Stomach (tissue), 4 donors: ENCODE data around the gene AKR1B1.

Experiments used
- EP300 ChIP-seq: sonication (generic); formaldehyde crosslinking; IDR thresholded peaks from one replicate; pipeline ENCODE4 v1.6.1; 2017; ENCODE audit warnings: antibody characterized with exemption
- POLR2A ChIP-seq, 4 donors: fragments of 450-650 bp; IDR thresholded peaks; one replicate each; pipeline ENCODE4 v1.6.1; 2016; ENCODE audit warnings: antibody characterized with exemption in 4 of 4, control low read depth in 2 of 4, mild to moderate bottlenecking in 1 of 4, moderate library complexity in 1 of 4
- POLR2AphosphoS5 ChIP-seq, 3 donors: sonication (generic); formaldehyde crosslinking; IDR thresholded peaks; one replicate each; pipeline ENCODE4 v1.6.1; 2016; ENCODE audit warnings: antibody characterized with exemption in 3 of 3
- TF ChIP-seq, protein P1 (sequence below), 7 experiments: fragments of 450-650 bp in 4 of 7; fragments of 200-600 bp in 3 of 7; sonication (generic) in 3 of 7; IDR thresholded peaks; one replicate each; pipeline ENCODE4 v1.5.1; 2016 to 2019; ENCODE audit warnings: antibody characterized with exemption in 7 of 7, control low read depth in 2 of 7, mild to moderate bottlenecking in 1 of 7

DNA sequence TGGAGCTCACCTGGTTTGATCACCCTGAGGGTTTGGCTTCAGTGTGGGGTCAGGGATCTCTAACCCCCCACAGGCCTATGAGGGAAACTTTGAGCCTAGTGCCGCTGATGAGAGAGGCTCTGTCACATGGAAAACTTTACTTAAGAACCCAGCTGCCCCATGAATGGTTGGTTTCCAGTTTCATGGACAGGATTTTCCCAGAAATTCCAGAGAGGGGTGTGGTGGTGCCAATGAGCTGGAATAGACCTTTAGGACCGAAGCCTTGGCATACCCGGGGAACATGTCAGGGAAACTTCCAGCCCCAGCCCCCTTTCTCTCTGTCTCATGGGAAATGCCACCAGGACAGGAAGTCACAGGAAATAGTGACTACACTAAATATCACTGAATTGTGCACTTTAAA is 36.9 kb downstream of the AKR1B1 start:
- TF ChIP-seq, protein P1, sequence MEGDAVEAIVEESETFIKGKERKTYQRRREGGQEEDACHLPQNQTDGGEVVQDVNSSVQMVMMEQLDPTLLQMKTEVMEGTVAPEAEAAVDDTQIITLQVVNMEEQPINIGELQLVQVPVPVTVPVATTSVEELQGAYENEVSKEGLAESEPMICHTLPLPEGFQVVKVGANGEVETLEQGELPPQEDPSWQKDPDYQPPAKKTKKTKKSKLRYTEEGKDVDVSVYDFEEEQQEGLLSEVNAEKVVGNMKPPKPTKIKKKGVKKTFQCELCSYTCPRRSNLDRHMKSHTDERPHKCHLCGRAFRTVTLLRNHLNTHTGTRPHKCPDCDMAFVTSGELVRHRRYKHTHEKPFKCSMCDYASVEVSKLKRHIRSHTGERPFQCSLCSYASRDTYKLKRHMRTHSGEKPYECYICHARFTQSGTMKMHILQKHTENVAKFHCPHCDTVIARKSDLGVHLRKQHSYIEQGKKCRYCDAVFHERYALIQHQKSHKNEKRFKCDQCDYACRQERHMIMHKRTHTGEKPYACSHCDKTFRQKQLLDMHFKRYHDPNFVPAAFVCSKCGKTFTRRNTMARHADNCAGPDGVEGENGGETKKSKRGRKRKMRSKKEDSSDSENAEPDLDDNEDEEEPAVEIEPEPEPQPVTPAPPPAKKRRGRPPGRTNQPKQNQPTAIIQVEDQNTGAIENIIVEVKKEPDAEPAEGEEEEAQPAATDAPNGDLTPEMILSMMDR (IDR thresholded peaks at IDR 0.05), result no peak
- TF ChIP-seq EP300 (no peak), POLR2A (IDR thresholded peaks at IDR 0.05) (no peak), POLR2AphosphoS5 (IDR thresholded peaks at IDR 0.05) (no peak)
